GM06990 (cell line): ENCODE measurements around the gene VWA1.

Experiments
- DNase-seq: peaks from one replicate; pipeline ENCODE4 v3.0.0-alpha.2; 2011; ENCODE audit not compliant: insufficient read length; ENCODE audit errors: extremely low read depth
- H3K27me3 ChIP-seq: replicated peaks from 2 replicates; pipeline ENCODE4 v1.6.0; 2011; ENCODE audit warnings: low read length; ENCODE audit not compliant: control insufficient read depth, insufficient read depth
- H3K36me3 ChIP-seq: 2 replicates; pipeline ENCODE4 v1.5.1; 2011; ENCODE audit warnings: low read length; ENCODE audit not compliant: control insufficient read depth, insufficient read depth
- H3K4me3 ChIP-seq: replicated peaks from 2 replicates; pipeline ENCODE4 v1.5.1; 2011; ENCODE audit warnings: low read depth, mild to moderate bottlenecking, control low read depth, low read length
- CTCF ChIP-seq: IDR thresholded peaks from 2 replicates; pipeline ENCODE4 v1.5.1; 2011; ENCODE audit warnings: low read length, control low read depth, mild to moderate bottlenecking, inconsistent platforms; ENCODE audit not compliant: insufficient read depth, poor library complexity, severe bottlenecking

Gene VWA1

GRCh38 chr1:1489861-1490260, 54.4 kb downstream of the VWA1 start:
- no peaks in the 10 kb centered on the region for H3K27me3 ChIP-seq
- TF ChIP-seq CTCF, result no peak
- no peak overlapping the region for H3K4me3 ChIP-seq
- DNase-seq, result no peak
- H3K36me3 ChIP-seq, result peaks cover 35% of the 10 kb centered on the region

GRCh38 chr1:1490633-1491230, 55.2 kb downstream of the VWA1 start:
- DNase-seq, result no peak
- Histone ChIP-seq H3K27me3 (no peaks in the 10 kb centered on the region), H3K4me3 (no peak overlapping the region), H3K36me3 (peaks cover 35% of the 10 kb centered on the region)
- no peak for TF ChIP-seq CTCF

GRCh38 chr1:1491601-1492000, 56.1 kb downstream of the VWA1 start:
- Histone ChIP-seq H3K36me3 (peaks cover 31% of the 10 kb centered on the region), H3K4me3 (no peak overlapping the region), H3K27me3 (no peaks in the 10 kb centered on the region)
- no peak for DNase-seq
- TF ChIP-seq CTCF, result no peak
